GM23248 (cell line): Measurements from ENCODE around the gene CCNY.

Source experiments
- EZH2 ChIP-seq: fragments of 200-600 bp; sonication (generic); IDR thresholded peaks from 2 replicates; pipeline ENCODE4 v1.6.1; 2018; ENCODE audit warnings: antibody characterized with exemption, mild to moderate bottlenecking; ENCODE audit not compliant: insufficient read depth, poor library complexity, severe bottlenecking
- EZH2phosphoT487 ChIP-seq: fragments of 200-600 bp; sonication (generic); IDR thresholded peaks from 2 replicates; pipeline ENCODE4 v1.6.1; 2018; ENCODE audit warnings: antibody characterized with exemption, moderate library complexity, mild to moderate bottlenecking, low read depth; ENCODE audit not compliant: insufficient read depth

DNA sequence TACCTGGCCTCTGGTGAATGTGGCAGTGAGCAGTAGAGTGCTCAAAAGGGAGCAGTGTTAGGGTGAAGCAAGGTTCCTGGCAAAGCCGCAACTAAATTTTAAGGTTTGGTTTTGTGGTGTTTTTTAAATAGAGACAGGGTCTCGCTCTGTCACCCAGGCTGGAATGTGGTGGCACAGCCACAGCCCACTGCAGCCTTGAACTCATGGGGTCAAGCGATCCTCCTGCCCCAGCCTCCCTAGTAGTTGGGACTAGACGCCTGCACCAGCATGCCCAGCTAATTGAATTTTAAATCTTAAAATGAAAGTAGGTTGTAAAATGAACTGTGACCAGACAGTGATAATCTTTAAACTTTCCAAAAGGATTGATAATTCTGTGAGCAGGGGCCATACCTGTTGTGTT is 130.4 kb downstream of the CCNY start:
- TF ChIP-seq EZH2: no peak
- no peak for TF ChIP-seq EZH2phosphoT487
